GM12875 (cell line): ENCODE measurements around the gene CTRB2.

ENCODE experiments used
- H3K4me3 ChIP-seq: one replicate; pipeline ENCODE4 v1.5.1; 2011; ENCODE audit warnings: low read depth, low read length, control low read depth
- TF ChIP-seq, protein P1 (sequence below): IDR thresholded peaks from 2 replicates; pipeline ENCODE4 v1.5.1; 2011; ENCODE audit warnings: low read depth, mild to moderate bottlenecking, control low read depth, inconsistent platforms, low read length, moderate library complexity, borderline replicate concordance; ENCODE audit not compliant: insufficient read depth

The CTRB2 gene

GRCh38 chr16:75250809-75251279, 43.9 kb upstream of the CTRB2 start:
- H3K4me3 ChIP-seq = peak overlapping the region; percentile 64
- TF ChIP-seq, protein P1, sequence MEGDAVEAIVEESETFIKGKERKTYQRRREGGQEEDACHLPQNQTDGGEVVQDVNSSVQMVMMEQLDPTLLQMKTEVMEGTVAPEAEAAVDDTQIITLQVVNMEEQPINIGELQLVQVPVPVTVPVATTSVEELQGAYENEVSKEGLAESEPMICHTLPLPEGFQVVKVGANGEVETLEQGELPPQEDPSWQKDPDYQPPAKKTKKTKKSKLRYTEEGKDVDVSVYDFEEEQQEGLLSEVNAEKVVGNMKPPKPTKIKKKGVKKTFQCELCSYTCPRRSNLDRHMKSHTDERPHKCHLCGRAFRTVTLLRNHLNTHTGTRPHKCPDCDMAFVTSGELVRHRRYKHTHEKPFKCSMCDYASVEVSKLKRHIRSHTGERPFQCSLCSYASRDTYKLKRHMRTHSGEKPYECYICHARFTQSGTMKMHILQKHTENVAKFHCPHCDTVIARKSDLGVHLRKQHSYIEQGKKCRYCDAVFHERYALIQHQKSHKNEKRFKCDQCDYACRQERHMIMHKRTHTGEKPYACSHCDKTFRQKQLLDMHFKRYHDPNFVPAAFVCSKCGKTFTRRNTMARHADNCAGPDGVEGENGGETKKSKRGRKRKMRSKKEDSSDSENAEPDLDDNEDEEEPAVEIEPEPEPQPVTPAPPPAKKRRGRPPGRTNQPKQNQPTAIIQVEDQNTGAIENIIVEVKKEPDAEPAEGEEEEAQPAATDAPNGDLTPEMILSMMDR = no peak

GRCh38 chr16:75250089-75250808, 43.3 kb upstream of the CTRB2 start:
- H3K4me3 ChIP-seq = peak overlapping the region; percentile 64
- TF ChIP-seq, protein P1 = no peak

DNA sequence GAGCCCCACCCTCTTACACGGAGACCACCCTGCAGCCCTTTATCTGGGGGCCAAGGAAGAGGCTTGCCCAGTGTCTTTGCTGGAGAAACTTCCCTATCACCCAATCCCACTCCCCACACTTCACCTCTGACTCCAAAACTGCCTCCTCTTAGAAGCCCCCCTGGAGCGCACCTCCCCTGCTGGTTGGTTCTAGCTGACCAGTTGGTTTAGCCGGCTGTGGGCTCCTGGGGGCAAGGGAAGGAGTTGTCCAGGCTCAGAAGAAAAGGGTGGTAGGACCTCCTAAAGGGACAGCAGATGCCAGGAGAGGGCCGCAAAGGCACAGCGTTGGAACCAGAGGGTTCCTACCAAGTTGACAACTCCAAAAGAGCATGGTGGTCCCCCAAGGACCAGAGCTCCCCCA, 42.5 kb upstream of the CTRB2 start:
- TF ChIP-seq, protein P1 = no peak
- no peak overlapping the region for H3K4me3 ChIP-seq

DNA sequence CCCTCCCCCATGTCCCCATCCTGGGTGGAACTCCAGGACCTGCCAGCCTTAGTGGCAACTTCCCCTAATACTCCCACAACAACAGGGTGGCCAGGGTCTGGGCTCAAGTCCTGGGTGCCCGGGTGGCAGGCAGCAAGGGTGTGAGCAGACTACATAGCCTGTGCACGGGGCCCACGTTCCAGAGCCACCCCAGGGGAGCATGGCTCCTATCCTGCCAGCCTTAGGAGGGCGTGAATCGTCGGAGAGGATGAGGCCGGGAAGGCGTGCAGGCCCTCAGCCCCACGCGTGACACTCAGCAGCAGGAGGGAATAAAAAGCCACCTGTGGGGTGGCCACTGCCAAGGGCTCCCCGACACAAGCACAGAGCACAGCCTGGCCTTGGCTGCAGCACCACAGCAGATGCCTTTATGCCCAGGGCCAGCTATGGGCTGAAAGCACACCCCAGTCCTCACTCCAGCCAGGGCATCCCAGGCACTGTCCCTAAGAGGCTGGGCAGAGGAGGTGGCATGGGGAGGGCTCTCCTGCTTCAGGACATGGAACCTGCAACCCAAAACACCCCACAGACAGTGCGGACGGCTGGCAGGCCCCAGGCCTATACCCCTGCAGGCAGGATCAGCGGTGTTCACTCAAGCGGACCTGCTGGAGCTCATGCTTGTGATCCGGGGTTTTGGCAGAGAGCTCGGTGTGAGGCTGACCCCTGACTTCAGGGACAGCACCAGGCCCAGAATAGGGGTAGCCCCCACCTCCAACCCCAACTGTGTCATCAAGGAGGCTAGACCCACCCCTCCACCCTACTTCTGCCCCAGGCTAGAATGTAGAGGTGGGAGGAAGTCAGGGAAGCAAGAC, 41.8 kb upstream of the CTRB2 start:
- H3K4me3 ChIP-seq = no peak overlapping the region
- TF ChIP-seq, protein P1 = no peak

GRCh38 chr16:75248142-75248535, 41.2 kb upstream of the CTRB2 start:
- no peak overlapping the region for H3K4me3 ChIP-seq
- TF ChIP-seq, protein P1 = no peak

DNA sequence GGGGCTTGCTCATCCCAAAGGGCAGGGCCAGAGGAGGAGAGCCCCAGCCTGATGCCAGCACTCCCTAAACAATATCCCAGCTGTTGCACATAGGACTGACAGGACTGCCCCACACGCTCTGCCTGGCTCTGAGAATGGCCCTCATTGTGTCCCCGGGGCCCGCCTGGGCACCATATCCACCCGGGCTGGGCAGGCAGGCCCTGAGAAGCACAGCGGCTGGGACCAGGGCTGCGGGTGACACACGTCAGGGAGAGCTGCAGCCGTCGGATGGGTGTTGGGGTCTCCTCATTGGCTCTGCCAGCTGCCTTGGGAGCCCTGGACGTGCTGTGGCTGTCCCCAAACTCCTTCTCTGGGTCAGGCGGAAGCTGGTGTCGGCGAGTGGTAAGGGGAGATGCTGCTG, 40.3 kb upstream of the CTRB2 start:
- TF ChIP-seq, protein P1 = no peak
- H3K4me3 ChIP-seq = no peak overlapping the region

- H3K4me3 ChIP-seq = no peak overlapping the region
- TF ChIP-seq, protein P1 = no peak
These were observed 39.7 kb upstream of the CTRB2 start for GRCh38 chr16:75246504-75247205.
